Upper lobe of left lung (tissue), 6 donors: ENCODE results near the gene SLC19A1. TPM values are rescaled to one million over a fixed set of nuclear protein-coding genes. Genes with fewer than 3 reads are reported as not detected.
A peak's percentile ranks its signal among the peaks of the same experiment; 100 is the strongest.

Experiments used
- ATAC-seq, 2 donors: fragments of 200-7000 bp; cut with Tn5 transposase; one replicate each; pipeline ENCODE4 v1.9.1; 2022; ENCODE audit warnings: mild to moderate bottlenecking in 2 of 2, moderate library complexity in 2 of 2; ENCODE audit not compliant: low FRiP score in 2 of 2
- DNase-seq, 2 donors: peaks; one replicate each; pipeline ENCODE4 v3.0.0-alpha.2; 2019 to 2020
- H3K27ac ChIP-seq, 4 donors: fragments of 200-600 bp; sonication (generic); one replicate each; pipeline ENCODE4 v1.5.1; 2016 to 2019
- H3K27me3 ChIP-seq, 4 donors: fragments of 200-600 bp; sonication (generic); one replicate each; pipeline ENCODE4 v1.5.1; 2017 to 2019
- H3K36me3 ChIP-seq, 4 donors: fragments of 200-600 bp; sonication (generic); one replicate each; pipeline ENCODE4 v1.5.1; 2016 to 2019
- H3K4me1 ChIP-seq, 4 donors: fragments of 200-600 bp; sonication (generic); one replicate each; pipeline ENCODE4 v1.5.1; 2018 to 2019
- H3K4me3 ChIP-seq, 4 donors: fragments of 200-600 bp; sonication (generic); one replicate each; pipeline ENCODE4 v1.5.1; 2017 to 2019; ENCODE audit warnings: mild to moderate bottlenecking in 2 of 4, moderate library complexity in 1 of 4
- H3K9me3 ChIP-seq, 4 donors: fragments of 200-600 bp; sonication (generic); one replicate each; pipeline ENCODE4 v1.5.1; 2018 to 2019
- EP300 ChIP-seq, 4 donors: sonication (generic); formaldehyde crosslinking; IDR thresholded peaks; one replicate each; pipeline ENCODE4 v1.5.1; 2017; ENCODE audit warnings: antibody characterized with exemption in 4 of 4, control low read depth in 2 of 4
- POLR2A ChIP-seq, 4 donors: fragments of 450-650 bp; IDR thresholded peaks; one replicate each; pipeline ENCODE4 v1.5.1; 2016 to 2017; ENCODE audit warnings: antibody characterized with exemption in 4 of 4, mild to moderate bottlenecking in 2 of 4
- POLR2AphosphoS5 ChIP-seq, 2 donors: sonication (generic); formaldehyde crosslinking; IDR thresholded peaks; one replicate each; pipeline ENCODE4 v1.5.1; 2017; ENCODE audit warnings: antibody characterized with exemption in 2 of 2
- WGBS, 2 donors: methylation state at CpG; one replicate each; pipeline ENCODE4 v1.1.5; 2017 to 2018; 5-methylcytosine and 5-hydroxymethylcytosine counted together
- total RNA-seq, 6 donors: library from RNA; depleted of rRNA in 4 of 6; stranded (reverse); fragments of >200 nt in 4 of 6; gene quantifications; one replicate each; pipeline versions ENCODE4 v1.1.0 to v1.2.1, GENCODE V29; 2016 to 2021
- TF ChIP-seq, protein P1 (sequence below), 6 experiments: fragments of 450-650 bp in 4 of 6; fragments of 200-600 bp in 2 of 6; sonication (generic) in 2 of 6; IDR thresholded peaks; one replicate each; pipeline ENCODE4 v1.5.1; 2016 to 2019; ENCODE audit warnings: antibody characterized with exemption in 6 of 6
- donor health status: DM: no; HTN: no; CAD: no; lungs with moderate emphysema.
- donor health status: DM: no; HTN: yes; CAD: no; lungs with severe emphysema.

Gene SLC19A1
- total RNA-seq, 6 donors from 2014 or later: 36.4 to 75.6 (median 49.9) TPM

DNA sequence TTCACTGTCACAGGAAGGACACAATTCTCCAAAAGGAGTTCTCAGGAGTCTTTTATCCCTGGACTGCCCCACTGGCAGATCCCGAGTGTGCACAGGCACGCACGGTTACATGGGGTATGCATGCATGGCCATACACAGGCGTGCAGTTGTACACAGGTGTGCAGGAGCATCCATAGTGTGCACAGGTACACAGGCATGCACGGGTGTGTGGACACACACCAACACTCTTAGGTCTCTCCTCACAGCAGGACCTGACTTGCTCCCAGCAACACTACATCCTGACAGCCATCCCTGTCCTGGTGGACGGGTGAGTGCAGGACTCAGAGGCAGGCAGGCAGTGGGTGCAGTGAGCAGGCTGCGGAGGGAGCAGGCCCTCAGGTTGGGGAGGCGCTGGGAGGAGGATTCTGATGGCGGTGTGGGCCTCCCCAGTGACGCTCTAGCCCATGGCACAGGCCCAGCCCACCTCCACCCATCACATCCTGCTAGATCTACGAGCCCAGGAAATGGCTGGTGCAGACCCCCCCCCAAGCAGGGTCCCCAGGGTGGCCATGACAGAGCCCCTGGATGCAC is 28.4 kb downstream of the SLC19A1 start:
- ATAC-seq: peak in 1 of 2 donors; percentile 2
- peaks cover 0 to 18% (median 12%) of the 10 kb centered on the region in 4 donors for H3K4me1 ChIP-seq

DNA sequence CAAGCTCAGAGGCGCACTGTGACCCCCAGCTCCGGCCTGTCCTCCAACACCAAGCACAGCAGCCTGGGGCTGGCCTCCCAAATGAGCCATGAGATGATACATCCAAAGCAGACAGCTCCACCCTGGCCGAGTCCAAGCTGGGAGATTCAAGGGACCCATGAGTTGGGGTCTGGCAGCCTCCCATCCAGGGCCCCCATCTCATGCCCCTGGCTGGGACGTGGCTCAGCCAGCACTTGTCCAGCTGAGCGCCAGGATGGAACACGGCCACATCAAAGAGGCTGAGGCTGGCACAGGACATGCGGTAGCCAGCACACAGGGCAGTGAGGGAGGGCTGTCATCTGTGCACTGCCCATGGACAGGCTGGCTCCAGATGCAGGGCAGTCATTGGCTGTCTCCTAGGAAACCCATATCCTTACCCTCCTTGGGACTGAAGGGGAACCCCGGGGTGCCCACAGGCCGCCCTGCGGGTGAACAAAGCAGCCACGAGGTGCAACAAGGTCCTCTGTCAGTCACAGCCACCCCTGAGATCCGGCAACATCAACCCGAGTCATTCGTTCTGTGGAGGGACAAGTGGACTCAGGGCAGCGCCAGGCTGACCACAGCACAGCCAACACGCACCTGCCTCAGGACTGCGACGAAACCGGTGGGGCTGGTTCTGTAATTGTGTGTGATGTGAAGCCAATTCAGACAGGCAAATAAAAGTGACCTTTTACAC is 29.1 kb downstream of the SLC19A1 start:
- peak in 1 of 2 donors; percentile 81 for ATAC-seq

More for the DNA sequence above, 28.4 kb downstream of the SLC19A1 start:
- H3K36me3 ChIP-seq: peaks cover 0 to 42% (median 26%) of the 10 kb centered on the region in 4 donors
- TF ChIP-seq POLR2A (IDR thresholded peaks at IDR 0.05): no peak
- no peak for TF ChIP-seq POLR2AphosphoS5 (IDR thresholded peaks at IDR 0.05)
- TF ChIP-seq, protein P1, sequence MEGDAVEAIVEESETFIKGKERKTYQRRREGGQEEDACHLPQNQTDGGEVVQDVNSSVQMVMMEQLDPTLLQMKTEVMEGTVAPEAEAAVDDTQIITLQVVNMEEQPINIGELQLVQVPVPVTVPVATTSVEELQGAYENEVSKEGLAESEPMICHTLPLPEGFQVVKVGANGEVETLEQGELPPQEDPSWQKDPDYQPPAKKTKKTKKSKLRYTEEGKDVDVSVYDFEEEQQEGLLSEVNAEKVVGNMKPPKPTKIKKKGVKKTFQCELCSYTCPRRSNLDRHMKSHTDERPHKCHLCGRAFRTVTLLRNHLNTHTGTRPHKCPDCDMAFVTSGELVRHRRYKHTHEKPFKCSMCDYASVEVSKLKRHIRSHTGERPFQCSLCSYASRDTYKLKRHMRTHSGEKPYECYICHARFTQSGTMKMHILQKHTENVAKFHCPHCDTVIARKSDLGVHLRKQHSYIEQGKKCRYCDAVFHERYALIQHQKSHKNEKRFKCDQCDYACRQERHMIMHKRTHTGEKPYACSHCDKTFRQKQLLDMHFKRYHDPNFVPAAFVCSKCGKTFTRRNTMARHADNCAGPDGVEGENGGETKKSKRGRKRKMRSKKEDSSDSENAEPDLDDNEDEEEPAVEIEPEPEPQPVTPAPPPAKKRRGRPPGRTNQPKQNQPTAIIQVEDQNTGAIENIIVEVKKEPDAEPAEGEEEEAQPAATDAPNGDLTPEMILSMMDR (IDR thresholded peaks at IDR 0.05): no peak
- TF ChIP-seq EP300 (IDR thresholded peaks at IDR 0.05): no peak
- DNase-seq: peak in 1 of 2 donors; percentile 46
- H3K4me3 ChIP-seq: no peak overlapping the region
- peak overlapping the region in 2 of 4 donors; percentile 35 to 63 for H3K27ac ChIP-seq
- no peaks in the 10 kb centered on the region for H3K27me3 ChIP-seq
- H3K9me3 ChIP-seq: peaks cover 0 to 9% (median 4%) of the 10 kb centered on the region in 4 donors
- WGBS, 2 donors: 71 to 100% methylated on average over 3 to 11 of the region's 11 CpGs

GRCh38 chr21:45512626-45513002 is 29.6 kb downstream of the SLC19A1 start:
- ATAC-seq: no peak
- H3K27ac ChIP-seq: peak overlapping the region in 2 of 4 donors; percentile 52 to 55
- WGBS, 2 donors: 69 to 88% methylated on average over 7 to 8 of the region's 8 CpGs
- H3K9me3 ChIP-seq: no peaks in the 10 kb centered on the region
- H3K4me1 ChIP-seq: peaks cover 0 to 18% (median 12%) of the 10 kb centered on the region in 4 donors
- DNase-seq: no peak
- no peaks in the 10 kb centered on the region for H3K27me3 ChIP-seq
- H3K4me3 ChIP-seq: no peak overlapping the region
- H3K36me3 ChIP-seq: peaks cover 0 to 44% (median 26%) of the 10 kb centered on the region in 4 donors
- TF ChIP-seq EP300 (IDR thresholded peaks at IDR 0.05) (no peak), POLR2A (IDR thresholded peaks at IDR 0.05) (no peak), POLR2AphosphoS5 (IDR thresholded peaks at IDR 0.05) (no peak)
- TF ChIP-seq, protein P1 (IDR thresholded peaks at IDR 0.05): no peak

More for the DNA sequence above, 29.1 kb downstream of the SLC19A1 start:
- Histone ChIP-seq H3K4me1 (peaks cover 0 to 18% (median 12%) of the 10 kb centered on the region in 4 donors), H3K4me3 (no peak overlapping the region), H3K27me3 (no peaks in the 10 kb centered on the region), H3K36me3 (peaks cover 0 to 44% (median 26%) of the 10 kb centered on the region in 4 donors), H3K27ac (peak overlapping the region in 2 of 4 donors; percentile 52 to 55), H3K9me3 (peaks cover 0 to 5% (median under 1%) of the 10 kb centered on the region in 4 donors)
- 66 to 85% methylated on average over 5 to 19 of the region's 19 CpGs for WGBS, 2 donors
- DNase-seq: peak; percentile 81 to 82
- peak in 1 of 2 donors; percentile 14 for TF ChIP-seq POLR2AphosphoS5 (IDR thresholded peaks at IDR 0.05)
- no peak for TF ChIP-seq POLR2A (IDR thresholded peaks at IDR 0.05)

- Histone ChIP-seq H3K9me3 (no peaks in the 10 kb centered on the region), H3K4me1 (peaks cover 0 to 18% (median 12%) of the 10 kb centered on the region in 4 donors), H3K27me3 (no peaks in the 10 kb centered on the region), H3K4me3 (no peak overlapping the region), H3K36me3 (peaks cover 0 to 44% (median 25%) of the 10 kb centered on the region in 4 donors), H3K27ac (no peak overlapping the region)
- WGBS, 2 donors: 88 to 95% methylated on average over 11 to 32 of the region's 35 CpGs
- ATAC-seq (no peak), DNase-seq (peak in 1 of 2 donors; percentile 68)
- TF ChIP-seq EP300 (IDR thresholded peaks at IDR 0.05) (no peak), POLR2A (IDR thresholded peaks at IDR 0.05) (no peak), POLR2AphosphoS5 (IDR thresholded peaks at IDR 0.05) (no peak)
- TF ChIP-seq, protein P1 (IDR thresholded peaks at IDR 0.05): no peak
Observed at GRCh38 chr21:45511661-45512431, 30.4 kb downstream of the SLC19A1 start.

DNA sequence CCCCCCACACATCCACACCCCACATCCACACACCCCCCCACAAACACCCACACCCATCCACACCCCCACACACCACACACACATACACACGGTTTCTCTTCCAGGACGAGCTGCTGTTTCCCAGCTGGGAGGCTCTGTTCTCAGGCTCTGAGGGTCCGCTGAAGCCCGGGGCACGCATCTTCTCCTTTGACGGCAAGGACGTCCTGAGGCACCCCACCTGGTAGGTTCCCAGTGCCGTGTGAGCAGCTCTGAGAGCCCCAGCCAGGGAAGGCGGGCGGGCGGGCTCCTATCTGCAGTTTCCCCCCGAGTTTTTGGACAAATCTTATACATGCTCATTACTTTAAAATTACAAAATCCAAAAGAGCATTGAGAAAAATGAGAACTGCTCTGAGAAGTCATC is 31.2 kb downstream of the SLC19A1 start:
- Histone ChIP-seq H3K27me3 (no peaks in the 10 kb centered on the region), H3K4me1 (peaks cover 0 to 18% (median 12%) of the 10 kb centered on the region in 4 donors), H3K4me3 (no peak overlapping the region), H3K27ac (no peak overlapping the region), H3K36me3 (peaks cover 0 to 44% (median 25%) of the 10 kb centered on the region in 4 donors), H3K9me3 (no peaks in the 10 kb centered on the region)
- peak in 1 of 2 donors; percentile 52 for DNase-seq
- 88 to 95% methylated on average over 10 to 12 of the region's 12 CpGs for WGBS, 2 donors
- TF ChIP-seq POLR2A (IDR thresholded peaks at IDR 0.05): no peak
- TF ChIP-seq, protein P1 (IDR thresholded peaks at IDR 0.05): no peak
- no peak for TF ChIP-seq POLR2AphosphoS5 (IDR thresholded peaks at IDR 0.05)
- TF ChIP-seq EP300 (IDR thresholded peaks at IDR 0.05): no peak
- no peak for ATAC-seq
